ENCODE results near the gene KCNC2.

Gene KCNC2

GRCh38 chr12:75177997-75178396 is 31.6 kb downstream of the KCNC2 start:
- DNase-seq (ENCODE audit: low read depth in 1 of 2, low spot score in 1 of 2) = no peak
- Histone ChIP-seq H3K27ac (replicated peaks) (no peak overlapping the region), H3K27me3 (ENCODE audit: insufficient read depth, poor library complexity, severe bottlenecking) (no peaks in the 10 kb centered on the region), H3K4me3 (replicated peaks; ENCODE audit: insufficient read depth, low read length) (no peak overlapping the region)
- no peak for TF ChIP-seq REST (IDR thresholded peaks at IDR 0.05; ENCODE audit: insufficient replicate concordance, low read depth)
- TF ChIP-seq CTCF (IDR thresholded peaks at IDR 0.05; ENCODE audit: insufficient read depth, low read length) = no peak
- no peak for TF ChIP-seq POLR2AphosphoS5 (IDR thresholded peaks at IDR 0.05; ENCODE audit: low read depth)
- no peak for TF ChIP-seq SPI1 (IDR thresholded peaks at IDR 0.05; ENCODE audit: borderline replicate concordance, low read depth)
- no peak for TF ChIP-seq GABPA (IDR thresholded peaks at IDR 0.05; ENCODE audit: low read depth)

GRCh38 chr12:75172611-75173010 is 37.0 kb downstream of the KCNC2 start:
- no peak overlapping the region for H3K27ac ChIP-seq (replicated peaks)
- no peak for TF ChIP-seq POLR2AphosphoS5 (IDR thresholded peaks at IDR 0.05; ENCODE audit: low read depth)
- TF ChIP-seq GABPA (IDR thresholded peaks at IDR 0.05; ENCODE audit: low read depth) = no peak
- TF ChIP-seq REST (IDR thresholded peaks at IDR 0.05; ENCODE audit: insufficient replicate concordance, low read depth) = no peak
- TF ChIP-seq CTCF (IDR thresholded peaks at IDR 0.05; ENCODE audit: insufficient read depth, low read length) = no peak
- no peak for TF ChIP-seq SPI1 (IDR thresholded peaks at IDR 0.05; ENCODE audit: borderline replicate concordance, low read depth)
- no peak for DNase-seq (ENCODE audit: low read depth in 1 of 2, low spot score in 1 of 2)

GRCh38 chr12:75170640-75171185 is 38.9 kb downstream of the KCNC2 start:
- Histone ChIP-seq H3K27me3 (ENCODE audit: insufficient read depth, poor library complexity, severe bottlenecking) (no peaks in the 10 kb centered on the region), H3K4me3 (replicated peaks; ENCODE audit: insufficient read depth, low read length) (no peak overlapping the region), H3K27ac (replicated peaks) (no peak overlapping the region)
- TF ChIP-seq REST (IDR thresholded peaks at IDR 0.05; ENCODE audit: insufficient replicate concordance, low read depth) = no peak
- TF ChIP-seq SPI1 (IDR thresholded peaks at IDR 0.05; ENCODE audit: borderline replicate concordance, low read depth) = no peak
- no peak for TF ChIP-seq GABPA (IDR thresholded peaks at IDR 0.05; ENCODE audit: low read depth)
- no peak for TF ChIP-seq POLR2AphosphoS5 (IDR thresholded peaks at IDR 0.05; ENCODE audit: low read depth)
- TF ChIP-seq CTCF (IDR thresholded peaks at IDR 0.05; ENCODE audit: insufficient read depth, low read length) = no peak
- no peak for DNase-seq (ENCODE audit: low read depth in 1 of 2, low spot score in 1 of 2)

More at GRCh38 chr12:75172611-75173010, 37.0 kb downstream of the KCNC2 start:
- Histone ChIP-seq H3K27me3 (ENCODE audit: insufficient read depth, poor library complexity, severe bottlenecking) (no peaks in the 10 kb centered on the region), H3K4me3 (replicated peaks; ENCODE audit: insufficient read depth, low read length) (no peak overlapping the region)

All from HL-60 (cell line).